Esophagus squamous epithelium (tissue), 5 donors: Measurements from ENCODE around the gene PHGDH. TPM values are rescaled to one million over a fixed set of nuclear protein-coding genes. Genes with fewer than 3 reads are reported as not detected.
"Not testable (repeated sequence)": the region's sequence is repeated elsewhere in the genome, so short reads cannot be mapped to it uniquely, and the experiment has no call there.

ENCODE experiments used
- DNase-seq: peaks from one replicate; lab custom pipeline; 2025; lab: John Stamatoyannopoulos, UW
- H3K27ac ChIP-seq, 4 donors: fragments of 200-600 bp; sonication (generic); one replicate each; pipeline ENCODE4 v1.5.1; 2016 to 2019; ENCODE audit warnings: mild to moderate bottlenecking in 1 of 4
- H3K27me3 ChIP-seq, 4 donors: fragments of 200-600 bp; sonication (generic); 1 replicate in 3 of 4; 2 replicates in 1 of 4; pipeline versions ENCODE4 v1.5.1 to v1.6.0; 2017 to 2021; ENCODE audit warnings: antibody characterized with exemption in 1 of 4
- H3K36me3 ChIP-seq, 3 donors: fragments of 200-600 bp; sonication (generic); one replicate each; pipeline ENCODE4 v1.5.1; 2016 to 2019
- H3K4me1 ChIP-seq, 3 donors: fragments of 200-600 bp; sonication (generic); one replicate each; pipeline ENCODE4 v1.5.1; 2017 to 2019
- H3K4me3 ChIP-seq, 4 donors: fragments of 200-600 bp; sonication (generic); 1 replicate in 3 of 4; 2 replicates in 1 of 4; pipeline ENCODE4 v1.5.1; 2016 to 2019; ENCODE audit warnings: mild to moderate bottlenecking in 2 of 4, moderate library complexity in 1 of 4
- H3K9me3 ChIP-seq, 3 donors: fragments of 200-600 bp; sonication (generic); one replicate each; pipeline ENCODE4 v1.5.1; 2016 to 2019
- CTCF ChIP-seq, 6 experiments: fragments of 450-650 bp in 4 of 6; fragments of 200-600 bp in 2 of 6; sonication (generic) in 2 of 6; IDR thresholded peaks; one replicate each; pipeline ENCODE4 v1.5.1; 2016 to 2019; ENCODE audit warnings: antibody characterized with exemption in 6 of 6, mild to moderate bottlenecking in 4 of 6, moderate library complexity in 4 of 6
- POLR2A ChIP-seq, 4 donors: fragments of 450-650 bp; IDR thresholded peaks; one replicate each; pipeline ENCODE4 v1.6.1; 2017; ENCODE audit warnings: antibody characterized with exemption in 4 of 4, mild to moderate bottlenecking in 4 of 4, moderate library complexity in 3 of 4
- WGBS, 2 donors: methylation state at CpG; one replicate each; pipeline ENCODE4 v1.1.5; 2018; 5-methylcytosine and 5-hydroxymethylcytosine counted together
- intact Hi-C: fragments of 100-400 bp; cut with DNase I; formaldehyde crosslinking; loops from one replicate; pipeline ENCODE4 v1.15.0; 2022
- total RNA-seq, 4 donors: library from RNA; depleted of rRNA; stranded (reverse); fragments of >200 nt; gene quantifications; one replicate each; pipeline ENCODE4 v1.1.0, GENCODE V29; 2016
- donor health status: DM: yes; HTN: yes; CAD: no.

PHGDH gene
- total RNA-seq, 4 donors from 2014 or later, result 34.5 to 89.7 (median 43.2) TPM

GRCh38 chr1:119689511-119689910 lies 22.2 kb upstream of the PHGDH start:
- peaks cover 3 to 35% (median 5%) of the 10 kb centered on the region in 3 donors for H3K4me1 ChIP-seq
- H3K27ac ChIP-seq, result no peak overlapping the region
- DNase-seq, result no peak
- no peaks in the 10 kb centered on the region for H3K36me3 ChIP-seq
- H3K9me3 ChIP-seq, result no peaks in the 10 kb centered on the region
- no peaks in the 10 kb centered on the region for H3K27me3 ChIP-seq
- TF ChIP-seq CTCF (IDR thresholded peaks at IDR 0.05) (no peak), POLR2A (IDR thresholded peaks at IDR 0.05) (no peak)
- intact Hi-C loops, result no loop called here
- no peak overlapping the region for H3K4me3 ChIP-seq

- 40% methylated on average over 4 of the region's 4 CpGs; no CpG with 5 or more reads in 1 of the 2 donors for WGBS, 2 donors
Observed at GRCh38 chr1:119696863-119697262, 14.9 kb upstream of the PHGDH start.

GRCh38 chr1:119697598-119697997 lies 14.1 kb upstream of the PHGDH start:
- intact Hi-C loops, result no loop called here
- no peaks in the 10 kb centered on the region for H3K36me3 ChIP-seq
- 82 to 87% methylated on average over 3 of the region's 3 CpGs for WGBS, 2 donors
- peaks cover 0 to 7% (median 0%) of the 10 kb centered on the region in 3 donors for H3K4me1 ChIP-seq
- no peak for TF ChIP-seq POLR2A (IDR thresholded peaks at IDR 0.05)
- TF ChIP-seq CTCF (IDR thresholded peaks at IDR 0.05), result no peak
- peaks cover 0 to 12% (median 7%) of the 10 kb centered on the region in 3 donors for H3K9me3 ChIP-seq
- H3K27me3 ChIP-seq, result no peaks in the 10 kb centered on the region
- H3K27ac ChIP-seq, result no peak overlapping the region
- no peak overlapping the region for H3K4me3 ChIP-seq
- DNase-seq, result no peak

More at GRCh38 chr1:119696863-119697262, 14.9 kb upstream of the PHGDH start:
- H3K36me3 ChIP-seq, H3K27ac ChIP-seq, H3K4me3 ChIP-seq, intact Hi-C loops, DNase-seq, H3K27me3 ChIP-seq, H3K9me3 ChIP-seq, H3K4me1 ChIP-seq: not testable (repeated sequence)

GRCh38 chr1:119700326-119700725 lies 11.4 kb upstream of the PHGDH start:
- no peaks in the 10 kb centered on the region for H3K36me3 ChIP-seq
- intact Hi-C loops, result no loop called here
- no peak for DNase-seq
- TF ChIP-seq CTCF (IDR thresholded peaks at IDR 0.05) (no peak), POLR2A (IDR thresholded peaks at IDR 0.05) (no peak)
- H3K4me3 ChIP-seq, result no peak overlapping the region
- H3K4me1 ChIP-seq, result peaks cover 0 to 7% (median 0%) of the 10 kb centered on the region in 3 donors
- no peaks in the 10 kb centered on the region for H3K27me3 ChIP-seq
- H3K27ac ChIP-seq, result no peak overlapping the region
- peaks cover 0 to 12% (median 7%) of the 10 kb centered on the region in 3 donors for H3K9me3 ChIP-seq
- 30 to 58% methylated on average over 2 of the region's 2 CpGs for WGBS, 2 donors

- no peaks in the 10 kb centered on the region for H3K27me3 ChIP-seq
- no peaks in the 10 kb centered on the region for H3K36me3 ChIP-seq
- H3K27ac ChIP-seq, result no peak overlapping the region
- H3K4me3 ChIP-seq, result no peak overlapping the region
- peaks cover 0 to 3% (median 0%) of the 10 kb centered on the region in 3 donors for H3K4me1 ChIP-seq
- TF ChIP-seq CTCF (IDR thresholded peaks at IDR 0.05) (no peak), POLR2A (IDR thresholded peaks at IDR 0.05) (no peak)
- peaks cover 0 to 12% (median 7%) of the 10 kb centered on the region in 3 donors for H3K9me3 ChIP-seq
- DNase-seq, result no peak
- intact Hi-C loops, result no loop called here
Observed at GRCh38 chr1:119701659-119702058, 10.1 kb upstream of the PHGDH start.

- WGBS, 2 donors, result 47 to 66% methylated on average over 2 of the region's 2 CpGs
Observed at GRCh38 chr1:119702384-119702783, 9.3 kb upstream of the PHGDH start.

More at GRCh38 chr1:119702384-119702783, 9.3 kb upstream of the PHGDH start:
- Histone ChIP-seq H3K9me3 (peaks cover 0 to 12% (median 7%) of the 10 kb centered on the region in 3 donors), H3K27ac (no peak overlapping the region), H3K36me3 (no peaks in the 10 kb centered on the region), H3K27me3 (no peaks in the 10 kb centered on the region), H3K4me1 (no peaks in the 10 kb centered on the region), H3K4me3 (no peak overlapping the region)
- intact Hi-C loops, result no loop called here
- DNase-seq, result no peak
- no peak for TF ChIP-seq POLR2A (IDR thresholded peaks at IDR 0.05)
- TF ChIP-seq CTCF (IDR thresholded peaks at IDR 0.05), result no peak
